GM23248 (cell line): ENCODE measurements around the gene CHD9. TPM values are rescaled to one million over a fixed set of nuclear protein-coding genes. Genes with fewer than 3 reads are reported as not detected.

ENCODE experiments used
- DNase-seq: peaks from one replicate; pipeline ENCODE4 v3.0.0-alpha.2; 2015
- H2AFZ ChIP-seq: fragments of 200-600 bp; sonication (generic); 2 replicates; pipeline ENCODE4 v1.6.1; 2016; ENCODE audit warnings: antibody characterized with exemption
- H3F3A ChIP-seq: fragments of 200-600 bp; sonication (generic); 2 replicates; pipeline ENCODE4 v1.6.1; 2016; ENCODE audit warnings: mild to moderate bottlenecking, antibody characterized with exemption, mixed run types; ENCODE audit not compliant: insufficient read depth
- H3K27ac ChIP-seq: fragments of 200-600 bp; sonication (generic); 2 replicates; pipeline ENCODE4 v1.5.1; 2016; ENCODE audit warnings: mild to moderate bottlenecking
- H3K27me3 ChIP-seq: fragments of 200-600 bp; sonication (generic); replicated peaks from 2 replicates; pipeline ENCODE4 v1.6.1; 2016; ENCODE audit warnings: mild to moderate bottlenecking; ENCODE audit not compliant: insufficient read depth
- H3K36me3 ChIP-seq: fragments of 200-600 bp; sonication (generic); 2 replicates; pipeline ENCODE4 v1.6.1; 2016; ENCODE audit warnings: low read depth, mild to moderate bottlenecking
- H3K4me1 ChIP-seq: fragments of 200-600 bp; sonication (generic); 2 replicates; pipeline ENCODE4 v1.6.1; 2016; ENCODE audit warnings: mild to moderate bottlenecking; ENCODE audit not compliant: insufficient read depth
- H3K4me2 ChIP-seq: fragments of 200-600 bp; sonication (generic); one replicate; pipeline ENCODE4 v1.6.1; 2016; ENCODE audit warnings: mild to moderate bottlenecking; ENCODE audit not compliant: unreplicated experiment
- H3K4me3 ChIP-seq: fragments of 200-600 bp; sonication (generic); 2 replicates; pipeline ENCODE4 v1.5.1; 2016; ENCODE audit warnings: mild to moderate bottlenecking
- H3K79me2 ChIP-seq: fragments of 200-600 bp; sonication (generic); 2 replicates; pipeline ENCODE4 v1.6.1; 2016; ENCODE audit warnings: mild to moderate bottlenecking; ENCODE audit not compliant: insufficient read depth
- H3K9ac ChIP-seq: fragments of 200-600 bp; sonication (generic); 2 replicates; pipeline ENCODE4 v1.6.1; 2016; ENCODE audit warnings: mild to moderate bottlenecking
- H3K9me2 ChIP-seq: fragments of 200-600 bp; sonication (generic); 2 replicates; pipeline ENCODE4 v1.6.1; 2016; ENCODE audit warnings: mixed run types, mild to moderate bottlenecking, moderate library complexity; ENCODE audit not compliant: insufficient read depth
- H3K9me3 ChIP-seq: fragments of 200-600 bp; sonication (generic); one replicate; pipeline ENCODE4 v1.6.1; 2017; ENCODE audit warnings: low read depth
- H4K20me1 ChIP-seq: fragments of 200-600 bp; sonication (generic); 2 replicates; pipeline ENCODE4 v1.6.0; 2016; ENCODE audit not compliant: insufficient read depth
- EZH2 ChIP-seq: fragments of 200-600 bp; sonication (generic); IDR thresholded peaks from 2 replicates; pipeline ENCODE4 v1.6.1; 2018; ENCODE audit warnings: antibody characterized with exemption, mild to moderate bottlenecking; ENCODE audit not compliant: insufficient read depth, poor library complexity, severe bottlenecking
- EZH2phosphoT487 ChIP-seq: fragments of 200-600 bp; sonication (generic); IDR thresholded peaks from 2 replicates; pipeline ENCODE4 v1.6.1; 2018; ENCODE audit warnings: antibody characterized with exemption, moderate library complexity, mild to moderate bottlenecking, low read depth; ENCODE audit not compliant: insufficient read depth
- WGBS, 2 experiments: methylation state at CpG; one replicate each; pipeline ENCODE4 v1.1.6; 2015 to 2017; ENCODE audit warnings: low lambda C conversion rate in 2 of 2, low coverage in 1 of 2; ENCODE audit errors: missing lambda C conversion rate in 2 of 2; 5-methylcytosine and 5-hydroxymethylcytosine counted together
- in situ Hi-C: fragments of 300-500 bp; cut with MboI; formaldehyde crosslinking; loops from 2 replicates; pipeline ENCODE4 v1.15.0; 2020
- polyA plus RNA-seq: library from polyadenylated mRNA; unstranded; fragments of >200 nt; fragmentation: Nextera tagmentation; extraction: Ambion mirVana; gene quantifications from 2 replicates; pipeline ENCODE4 v1.2.1, GENCODE V29; 2016
- total RNA-seq: library from RNA; depleted of rRNA; stranded (reverse); fragments of >200 nt; shearing (Covaris generic); gene quantifications from 2 replicates; pipeline ENCODE4 v1.2.3, GENCODE V29; 2014

Gene CHD9
- total and polyA plus RNA-seq, 2 experiments from 2014 or later = 20.5 to 47.4 TPM

DNA sequence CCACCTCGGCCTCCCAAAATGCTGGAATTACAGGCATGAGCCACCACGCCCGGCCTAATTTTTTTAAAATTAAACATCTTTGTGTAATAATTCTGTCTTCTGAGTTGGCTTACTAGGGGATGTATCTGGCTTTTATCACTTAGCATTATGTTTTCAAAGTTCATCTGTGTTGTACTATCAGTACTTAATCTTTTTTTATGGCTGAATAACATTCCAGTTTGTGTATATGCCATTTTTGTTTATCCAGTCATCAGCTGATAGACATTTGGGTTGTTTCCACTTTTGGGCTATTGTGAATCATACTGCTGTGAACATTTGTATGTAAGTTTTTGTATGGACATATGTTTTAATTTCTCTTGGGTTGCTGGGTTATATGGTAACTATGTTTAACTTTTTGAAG, 69.0 kb downstream of the CHD9 start:
- no peak overlapping the region for H2AFZ ChIP-seq
- H3K27me3 ChIP-seq = no peaks in the 10 kb centered on the region
- peaks cover 49% of the 10 kb centered on the region for H3K79me2 ChIP-seq
- 52 to 61% methylated on average over 3 of the region's 3 CpGs for whole genome bisulfite sequencing, 2 experiments
- peak overlapping the region; percentile 55 for H3K27ac ChIP-seq
- no peaks in the 10 kb centered on the region for H4K20me1 ChIP-seq
- H3K4me3 ChIP-seq = no peak overlapping the region
- H3K4me2 ChIP-seq = no peak overlapping the region
- H3F3A ChIP-seq = peaks cover 21% of the 10 kb centered on the region
- no peaks in the 10 kb centered on the region for H3K36me3 ChIP-seq
- in situ Hi-C loops = loop anchor here (10.0 kb wide), 1 partner anchor 59 kb away; no protein-coding TSS in a partner anchor
- no peak overlapping the region for H3K9ac ChIP-seq
- no peaks in the 10 kb centered on the region for H3K9me3 ChIP-seq
- 0 out of 2 replicates have a peak, but pooled peaks cover 7% of the 10 kb centered on the region for H3K4me1 ChIP-seq
- no peak for TF ChIP-seq EZH2
- no peak for TF ChIP-seq EZH2phosphoT487
- H3K9me2 ChIP-seq = no peaks in the 10 kb centered on the region
- DNase-seq = peak; percentile 61

DNA sequence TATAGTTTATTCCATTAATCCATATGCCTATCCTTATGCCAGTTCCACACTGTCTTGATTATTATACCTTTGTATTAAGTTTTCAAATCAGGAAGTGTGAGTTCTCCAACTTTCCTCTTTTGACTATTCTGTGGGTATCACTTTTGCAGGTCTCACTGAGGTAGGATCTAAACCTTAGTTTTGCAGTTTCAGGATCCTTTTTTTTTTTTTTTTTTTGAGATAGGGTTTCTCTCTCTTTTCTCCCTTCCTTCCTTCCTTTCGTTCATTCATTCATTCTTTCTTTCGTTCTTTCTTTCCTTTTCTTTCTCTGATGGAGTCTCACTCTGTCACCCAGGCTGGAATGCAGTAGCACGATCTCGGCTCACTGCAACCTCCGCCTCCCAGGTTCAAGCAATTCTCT, 71.6 kb downstream of the CHD9 start:
- H3K4me1 ChIP-seq = peaks cover 18% of the 10 kb centered on the region
- 95 to 98% methylated on average over 3 to 5 of the region's 5 CpGs for WGBS, 2 experiments
- H3K79me2 ChIP-seq = peaks cover 52% of the 10 kb centered on the region; the same call in 1 of the 2 replicates
- no peaks in the 10 kb centered on the region for H3K9me2 ChIP-seq
- no peak overlapping the region for H3K4me3 ChIP-seq
- H4K20me1 ChIP-seq = no peaks in the 10 kb centered on the region
- no peaks in the 10 kb centered on the region for H3K36me3 ChIP-seq
- H3K27me3 ChIP-seq = no peaks in the 10 kb centered on the region
- H3K9ac ChIP-seq = no peak overlapping the region
- no peak overlapping the region for H3K4me2 ChIP-seq
- H2AFZ ChIP-seq = no peak overlapping the region
- H3K27ac ChIP-seq = no peak overlapping the region
- peaks cover 27% of the 10 kb centered on the region for H3F3A ChIP-seq
- H3K9me3 ChIP-seq = no peaks in the 10 kb centered on the region
- no peak for DNase-seq
- in situ Hi-C loops = loop anchor here (10.0 kb wide), 1 partner anchor 62 kb away; no protein-coding TSS in a partner anchor
- TF ChIP-seq EZH2 (no peak), EZH2phosphoT487 (no peak)

GRCh38 chr16:53129281-53130158, 74.7 kb downstream of the CHD9 start:
- 32 to 33% methylated on average over 25 of the region's 25 CpGs for WGBS, 2 experiments
- H3K9ac ChIP-seq = peak overlapping the region; percentile 97
- peak; percentile 55 for DNase-seq
- no peaks in the 10 kb centered on the region for H3K9me2 ChIP-seq
- in situ Hi-C loops = loop anchor here (10.0 kb wide), 1 partner anchor 65 kb away; no protein-coding TSS in a partner anchor
- H3K27ac ChIP-seq = peak overlapping the region; percentile 91
- no peaks in the 10 kb centered on the region for H3K9me3 ChIP-seq
- H3K4me2 ChIP-seq = peak overlapping the region; percentile 75
- H3K27me3 ChIP-seq = no peaks in the 10 kb centered on the region
- no peaks in the 10 kb centered on the region for H4K20me1 ChIP-seq
- peaks cover 24% of the 10 kb centered on the region for H3F3A ChIP-seq
- peak overlapping the region; percentile 69 for H2AFZ ChIP-seq
- TF ChIP-seq EZH2 (no peak), EZH2phosphoT487 (no peak)
- peak overlapping the region; percentile 74 for H3K4me3 ChIP-seq
- peaks cover 72% of the 10 kb centered on the region for H3K79me2 ChIP-seq
- H3K4me1 ChIP-seq = peaks cover 17% of the 10 kb centered on the region
- no peaks in the 10 kb centered on the region for H3K36me3 ChIP-seq

- WGBS, 2 experiments = 1 to 2% methylated on average over 26 to 88 of the region's 115 CpGs
- no peaks in the 10 kb centered on the region for H3K36me3 ChIP-seq
- no peaks in the 10 kb centered on the region for H3K9me2 ChIP-seq
- H3F3A ChIP-seq = peaks cover 24% of the 10 kb centered on the region
- no peak for TF ChIP-seq EZH2
- no peak for TF ChIP-seq EZH2phosphoT487
- peak overlapping the region; percentile 81 for H3K4me3 ChIP-seq
- peak overlapping the region; percentile 75 for H3K4me2 ChIP-seq
- no peaks in the 10 kb centered on the region for H3K27me3 ChIP-seq
- in situ Hi-C loops = no loop called here
- DNase-seq = peak; percentile 98
- H3K9me3 ChIP-seq = no peaks in the 10 kb centered on the region
- H4K20me1 ChIP-seq = no peaks in the 10 kb centered on the region
- H3K9ac ChIP-seq = peak overlapping the region; percentile 97
- H2AFZ ChIP-seq = peak overlapping the region; percentile 69
- peaks cover 72% of the 10 kb centered on the region for H3K79me2 ChIP-seq
- peak overlapping the region; percentile 91 for H3K27ac ChIP-seq
- H3K4me1 ChIP-seq = peaks cover 17% of the 10 kb centered on the region
Observed at GRCh38 chr16:53130159-53131049, 75.6 kb downstream of the CHD9 start.
